Measurements from ENCODE around the gene MARK2.
A peak's percentile ranks its signal among the peaks of the same experiment; 100 is the strongest.

MARK2 gene

GRCh38 chr11:63884196-63884932 is 45.5 kb downstream of the MARK2 start:
- DNase-seq, result no peak

GRCh38 chr11:63887386-63887999 is 48.6 kb downstream of the MARK2 start:
- DNase-seq, result no peak

GRCh38 chr11:63888170-63889086 is 49.5 kb downstream of the MARK2 start:
- DNase-seq, result peak; percentile 66

GRCh38 chr11:63889344-63889743 is 50.4 kb downstream of the MARK2 start:
- no peak for DNase-seq

- no peak for DNase-seq
These were observed 51.5 kb downstream of the MARK2 start for GRCh38 chr11:63890368-63890767.

GRCh38 chr11:63892228-63892627 is 53.3 kb downstream of the MARK2 start:
- no peak for DNase-seq

- no peak for DNase-seq
These were observed 54.4 kb downstream of the MARK2 start for GRCh38 chr11:63893355-63893754.

- no peak for DNase-seq
These were observed 57.2 kb downstream of the MARK2 start for GRCh38 chr11:63896071-63896470.

GRCh38 chr11:63897459-63898146 is 58.7 kb downstream of the MARK2 start:
- no peak for DNase-seq

- DNase-seq, result no peak
These were observed 62.8 kb downstream of the MARK2 start for GRCh38 chr11:63901660-63902059.

- no peak for DNase-seq
These were observed 65.0 kb downstream of the MARK2 start for GRCh38 chr11:63903884-63904283.

GRCh38 chr11:63904743-63905142 is 65.8 kb downstream of the MARK2 start:
- DNase-seq, result no peak

GRCh38 chr11:63905179-63905578 is 66.3 kb downstream of the MARK2 start:
- DNase-seq, result no peak

- no peak for DNase-seq
These were observed 67.2 kb downstream of the MARK2 start for GRCh38 chr11:63906087-63906486.

GRCh38 chr11:63906585-63906984 is 67.7 kb downstream of the MARK2 start:
- DNase-seq, result peak; percentile 65 to 67

- DNase-seq, result no peak
These were observed 68.2 kb downstream of the MARK2 start for GRCh38 chr11:63907063-63907462.

- no peak for DNase-seq
These were observed 69.1 kb downstream of the MARK2 start for GRCh38 chr11:63907808-63908530.

- no peak for DNase-seq
These were observed 69.9 kb downstream of the MARK2 start for GRCh38 chr11:63908631-63909401.

GRCh38 chr11:63909591-63910506 is 70.9 kb downstream of the MARK2 start:
- DNase-seq, result no peak

- no peak for DNase-seq
These were observed 71.8 kb downstream of the MARK2 start for GRCh38 chr11:63910675-63911074.
